Hepatic stellate cell (primary cell): ENCODE data around the gene DNAJB2.
"Not testable (repeated sequence)": the region's sequence is repeated elsewhere in the genome, so short reads cannot be mapped to it uniquely, and the experiment has no call there.

ENCODE experiments used
- DNase-seq: peaks from one replicate; pipeline ENCODE4 v3.0.0; 2011; ENCODE audit warnings: low spot score

Gene DNAJB2

GRCh38 chr2:219285373-219285735 lies 6.2 kb downstream of the DNAJB2 start:
- no peak for DNase-seq

DNA sequence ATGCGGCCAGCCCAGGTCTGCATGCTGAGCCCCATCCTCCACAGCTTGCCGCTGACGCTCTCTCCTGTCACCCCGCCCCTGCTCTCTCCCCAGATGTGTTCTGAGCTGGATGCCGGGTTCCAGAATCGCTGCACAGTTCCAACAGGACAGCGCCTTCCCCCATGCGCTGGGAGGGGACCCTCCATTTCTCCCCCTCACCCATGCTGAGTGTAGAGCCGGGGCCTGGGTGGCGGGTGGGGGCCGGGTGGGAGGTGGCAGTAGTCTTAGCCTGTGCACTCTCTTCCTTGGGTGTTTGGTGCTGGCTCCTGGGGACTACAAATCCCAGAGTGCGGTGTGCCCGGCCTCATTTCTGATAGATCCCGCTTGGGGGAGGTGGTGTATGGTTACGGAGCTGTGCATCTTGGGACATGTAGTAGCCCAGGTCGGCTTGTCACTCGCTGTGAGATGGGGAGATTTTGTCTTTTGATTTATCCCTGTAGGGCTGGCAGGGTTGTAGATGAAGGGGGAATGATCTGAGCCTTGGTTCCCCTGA lies 6.8 kb downstream of the DNAJB2 start:
- DNase-seq, result no peak

GRCh38 chr2:219286436-219287115 lies 7.4 kb downstream of the DNAJB2 start:
- no peak for DNase-seq

DNA sequence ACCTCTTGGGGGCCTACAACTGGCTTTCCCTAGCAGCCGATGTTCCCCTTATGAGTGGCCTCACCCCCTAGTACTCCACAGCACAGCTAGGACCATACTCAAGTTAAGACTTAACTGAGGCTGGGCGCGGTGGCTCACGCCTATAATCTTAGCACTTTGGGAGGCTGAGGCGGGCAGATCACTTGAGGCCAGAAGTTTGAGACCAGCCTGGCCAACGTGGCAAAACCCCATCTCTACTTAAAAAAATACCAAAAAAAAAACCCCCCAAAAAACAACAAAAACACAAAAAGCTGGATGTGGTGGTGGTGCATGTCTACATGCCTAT lies 7.9 kb downstream of the DNAJB2 start:
- not testable (repeated sequence) for DNase-seq

- no peak for DNase-seq
Observed at GRCh38 chr2:219287580-219288265, 8.6 kb downstream of the DNAJB2 start.

DNA sequence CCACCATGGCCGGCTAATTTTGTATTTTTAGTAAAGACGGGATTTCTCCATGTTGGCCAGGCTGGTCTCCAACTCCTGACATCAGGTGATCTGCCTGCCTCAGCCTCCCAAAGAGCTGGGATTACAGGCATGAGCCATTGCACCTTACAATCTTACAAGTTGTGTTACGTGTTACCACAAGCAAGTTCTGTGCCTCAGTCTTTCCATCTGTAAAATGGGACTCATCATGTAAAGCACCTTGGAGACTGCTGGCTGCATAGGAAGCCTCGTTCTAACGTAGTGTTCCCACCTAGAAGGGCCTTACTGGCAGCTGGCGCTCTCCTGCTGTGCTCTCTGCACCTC lies 10.0 kb downstream of the DNAJB2 start:
- DNase-seq, result no peak

DNA sequence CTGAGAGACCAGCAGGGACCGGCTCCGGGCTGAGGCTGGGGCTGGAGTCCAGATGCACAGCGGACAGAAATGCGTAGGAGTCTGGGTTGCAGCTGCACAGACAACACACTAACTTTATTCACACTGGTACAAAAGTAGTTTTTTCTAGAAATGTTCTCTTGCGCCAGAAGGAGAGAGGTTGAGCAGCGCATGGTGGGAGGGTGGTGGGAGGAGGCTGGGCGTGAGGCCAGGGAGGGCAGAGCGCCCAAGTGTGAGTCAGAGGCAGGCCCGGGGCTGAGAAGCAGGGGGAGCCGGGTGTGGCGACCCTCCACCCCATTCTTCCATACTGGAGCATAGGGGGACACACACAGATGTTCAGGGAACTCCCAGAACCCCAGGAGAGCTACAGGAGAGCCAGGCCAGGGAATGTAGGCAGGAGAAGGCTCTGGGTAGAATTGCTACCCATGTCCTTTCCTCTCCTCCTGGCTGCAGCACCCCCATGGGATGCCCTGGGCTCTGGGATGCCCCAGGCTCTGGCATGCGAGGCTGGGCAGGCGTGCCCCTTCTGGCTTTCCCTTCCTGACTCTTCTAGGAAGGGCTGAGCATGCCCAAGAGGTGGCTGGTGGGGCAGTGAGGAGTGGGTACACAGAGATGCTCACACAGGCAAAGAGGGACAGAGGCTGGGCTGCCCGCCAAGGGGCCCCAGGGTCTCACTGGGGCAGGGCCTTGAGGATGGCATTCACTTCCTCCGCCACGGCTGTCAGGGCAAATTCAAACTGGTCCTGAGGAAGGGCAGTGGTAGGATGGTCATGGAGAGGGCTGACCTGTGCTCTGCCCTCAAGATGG lies 10.6 kb downstream of the DNAJB2 start:
- peak; percentile 90 for DNase-seq

GRCh38 chr2:219290381-219291171 lies 11.4 kb downstream of the DNAJB2 start:
- DNase-seq, result no peak

DNA sequence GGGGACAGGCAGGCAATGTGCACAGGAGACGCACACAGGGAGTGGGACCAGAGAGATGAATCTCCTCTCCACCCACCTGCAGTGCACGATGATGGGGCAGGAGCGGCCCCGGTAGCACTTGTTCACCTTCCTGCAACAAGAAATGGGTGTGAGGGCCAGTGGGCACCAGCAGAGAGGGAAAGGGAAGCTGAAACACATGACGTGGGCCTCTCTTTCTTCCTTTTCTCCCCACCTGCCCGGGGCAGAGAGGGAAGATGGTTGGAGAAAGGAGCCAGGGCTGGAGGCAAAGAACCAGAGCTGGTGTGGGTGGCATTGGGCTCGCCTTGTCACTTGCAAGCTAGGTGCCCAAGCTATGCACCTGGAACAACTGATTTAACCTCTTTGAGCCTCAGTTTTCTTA lies 12.2 kb downstream of the DNAJB2 start:
- DNase-seq, result no peak

- no peak for DNase-seq
Observed at GRCh38 chr2:219291910-219292490, 12.8 kb downstream of the DNAJB2 start.

GRCh38 chr2:219292616-219293015 lies 13.4 kb downstream of the DNAJB2 start:
- no peak for DNase-seq

DNA sequence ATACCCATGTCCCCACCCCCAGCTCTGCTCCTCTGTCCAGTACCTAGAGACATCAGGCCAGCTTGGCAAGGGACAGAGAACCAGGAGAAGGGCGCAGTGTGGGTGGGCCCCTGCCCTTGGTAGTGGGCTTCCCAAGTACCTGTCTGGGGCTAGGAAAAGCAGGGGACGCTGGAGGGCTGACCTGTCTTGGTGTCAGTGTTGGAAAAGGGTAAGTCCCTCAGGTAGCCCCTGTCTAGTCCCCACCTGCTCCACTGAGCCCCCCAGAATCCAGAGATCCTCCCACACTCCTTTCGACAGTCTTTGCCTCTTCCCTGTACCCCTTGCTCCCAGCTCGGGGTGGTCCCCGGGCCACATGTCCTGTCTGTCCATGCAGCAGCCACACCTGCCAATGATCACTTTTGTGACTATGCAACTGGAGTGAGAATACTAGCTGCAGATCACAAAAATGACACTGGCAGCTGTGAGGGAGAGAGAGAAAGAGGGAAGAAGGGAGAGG lies 14.6 kb downstream of the DNAJB2 start:
- DNase-seq, result no peak

DNA sequence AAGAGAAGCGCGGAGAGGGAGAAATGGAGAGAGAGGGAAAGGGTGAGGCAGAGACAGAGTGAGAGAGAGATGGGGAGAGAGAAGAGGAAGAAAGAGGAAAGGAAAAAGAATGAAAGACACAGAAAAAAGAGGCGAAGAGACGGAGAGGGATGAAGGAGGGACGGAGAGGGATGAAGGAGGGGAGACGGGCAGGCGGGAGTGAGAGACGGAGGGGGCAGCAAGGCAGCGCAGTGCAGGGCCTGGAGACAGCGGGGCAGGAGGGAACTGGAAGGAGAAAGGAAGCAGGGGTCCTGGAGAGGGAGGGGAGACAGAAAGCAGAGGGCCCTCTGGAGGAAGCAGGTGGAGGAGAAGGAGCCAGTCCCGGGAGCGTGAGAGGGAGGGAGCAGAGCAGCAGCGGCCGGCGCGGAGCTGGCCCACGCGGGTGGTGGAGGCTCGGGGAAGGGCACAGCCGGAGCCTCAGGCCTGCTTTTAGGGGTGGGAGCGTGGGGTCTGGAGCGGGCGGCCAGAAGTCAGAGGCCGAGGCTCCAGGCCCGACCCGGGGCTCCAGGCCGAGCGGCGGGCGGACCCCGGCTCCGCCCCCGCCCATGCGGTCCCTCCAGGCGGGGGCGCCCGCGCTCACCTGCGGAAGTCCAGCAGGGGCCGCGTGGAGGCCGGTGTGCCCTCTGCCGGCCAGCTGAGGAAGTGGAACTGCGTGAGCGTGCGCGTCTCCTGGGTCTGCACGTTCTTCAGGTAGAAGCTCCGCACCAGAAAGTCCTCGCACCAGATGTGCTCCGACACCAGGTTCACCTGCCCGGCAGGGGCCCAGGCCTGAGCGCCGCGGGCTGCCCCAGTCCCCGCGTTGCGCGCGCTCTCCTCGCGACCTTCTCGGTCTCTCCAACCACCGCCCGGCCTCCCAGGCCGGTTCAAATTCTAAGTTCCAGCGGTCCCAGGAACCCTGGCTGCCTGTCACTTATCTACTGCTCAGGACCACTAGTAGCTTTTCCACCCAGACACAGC lies 15.5 kb downstream of the DNAJB2 start:
- peak; percentile 96 for DNase-seq

DNA sequence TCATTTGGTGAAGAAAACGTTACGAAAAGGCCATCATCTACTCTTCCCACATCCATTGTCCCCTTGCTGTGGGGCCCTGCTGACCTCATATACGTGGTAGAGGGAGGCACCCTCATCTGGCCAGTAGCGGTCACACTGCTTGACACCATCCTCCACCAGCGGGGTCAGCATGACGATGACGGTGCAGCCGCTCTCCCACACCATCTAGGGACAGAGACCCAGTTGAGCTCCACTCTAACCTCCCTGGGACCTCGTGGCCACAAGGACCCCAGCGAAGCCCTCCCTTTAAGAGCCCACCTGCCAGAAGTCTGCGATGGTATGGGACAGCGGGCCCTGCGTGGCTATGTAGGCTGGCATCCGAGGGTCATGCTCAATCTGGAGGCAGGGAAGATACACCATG lies 17.0 kb downstream of the DNAJB2 start:
- DNase-seq, result no peak

- no peak for DNase-seq
Observed at GRCh38 chr2:219296631-219297391, 17.6 kb downstream of the DNAJB2 start.

DNA sequence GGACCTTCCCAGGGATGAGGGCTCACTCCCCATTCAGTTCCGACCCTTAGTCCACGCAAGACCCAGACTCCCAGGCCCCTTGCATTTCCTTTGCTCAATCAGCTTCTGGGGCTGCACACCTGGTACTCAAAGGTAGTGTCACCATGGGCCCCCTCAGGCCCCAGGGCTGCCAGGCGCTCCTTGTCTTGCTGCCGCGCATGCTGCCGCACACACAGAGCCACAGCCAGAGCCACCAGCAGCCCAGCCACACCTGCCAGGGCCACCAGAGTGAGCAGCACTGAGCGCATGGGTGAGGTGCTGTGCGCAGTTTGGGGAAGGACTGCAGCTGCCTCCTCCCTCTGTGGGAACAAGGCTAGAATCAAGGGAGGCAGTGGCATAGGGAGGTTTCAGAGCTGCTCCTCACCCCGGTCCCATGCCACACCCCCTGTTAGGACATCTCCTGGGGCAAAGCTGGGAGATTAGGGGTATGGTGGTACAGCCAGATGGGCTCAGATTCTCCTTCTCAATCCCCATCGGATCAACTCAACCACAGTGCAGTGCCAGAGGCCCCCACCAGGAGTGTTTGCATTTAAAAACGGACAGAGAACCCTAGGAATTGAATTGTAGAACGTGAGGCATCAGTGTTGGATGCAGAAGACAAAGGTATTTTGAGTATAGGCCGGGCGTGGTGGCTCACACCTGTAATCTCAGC lies 18.7 kb downstream of the DNAJB2 start:
- peak; percentile 53 for DNase-seq

DNA sequence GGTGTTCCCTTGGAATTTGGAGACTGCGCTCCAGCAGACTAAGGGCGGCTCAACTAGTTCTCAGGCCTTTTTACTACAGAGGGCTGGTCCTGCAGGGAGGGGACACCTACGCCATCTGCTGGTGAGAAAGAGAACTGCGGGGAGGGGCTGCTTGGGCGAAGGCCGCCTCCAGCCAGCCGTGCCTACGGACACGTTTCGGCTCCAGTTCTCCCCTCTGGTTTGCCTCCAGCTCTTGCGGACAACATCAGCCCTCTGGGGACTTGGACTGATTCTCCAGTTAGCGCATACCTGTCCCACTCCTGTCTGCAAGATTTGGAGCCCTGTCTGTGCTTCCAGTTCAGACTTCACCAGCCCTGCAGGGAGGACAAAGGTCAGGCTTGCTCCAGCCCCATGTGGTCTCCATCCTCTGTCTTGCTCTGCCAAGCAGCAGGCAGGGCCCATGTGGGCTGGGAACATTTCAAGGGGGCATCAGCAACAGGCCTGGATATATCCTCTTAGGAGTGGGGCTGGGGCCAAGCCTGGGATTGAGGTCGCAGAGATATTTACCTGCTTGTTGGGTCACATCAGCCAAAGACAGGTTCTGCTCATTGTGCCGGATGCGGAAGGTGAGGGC lies 19.7 kb downstream of the DNAJB2 start:
- peak; percentile 94 for DNase-seq

DNA sequence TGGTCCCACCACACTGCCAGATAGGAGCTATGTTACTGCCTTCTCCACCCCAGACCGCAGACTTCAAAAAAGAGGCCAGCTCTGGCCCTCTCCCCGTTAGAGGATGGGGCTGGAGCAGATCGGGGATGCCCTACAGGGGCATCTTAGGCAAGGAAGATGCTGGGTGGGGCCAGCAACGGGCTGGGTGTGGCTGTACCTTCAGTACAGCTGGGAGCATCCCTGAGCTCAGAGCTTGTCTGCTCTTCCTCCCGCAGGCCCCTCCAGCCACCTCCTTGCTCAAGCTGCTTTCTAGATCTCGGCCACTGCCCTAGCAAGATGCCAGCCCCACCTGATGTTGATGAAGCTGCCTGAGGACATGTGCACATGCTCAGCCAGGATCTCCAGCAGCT lies 20.2 kb downstream of the DNAJB2 start:
- DNase-seq, result no peak

DNA sequence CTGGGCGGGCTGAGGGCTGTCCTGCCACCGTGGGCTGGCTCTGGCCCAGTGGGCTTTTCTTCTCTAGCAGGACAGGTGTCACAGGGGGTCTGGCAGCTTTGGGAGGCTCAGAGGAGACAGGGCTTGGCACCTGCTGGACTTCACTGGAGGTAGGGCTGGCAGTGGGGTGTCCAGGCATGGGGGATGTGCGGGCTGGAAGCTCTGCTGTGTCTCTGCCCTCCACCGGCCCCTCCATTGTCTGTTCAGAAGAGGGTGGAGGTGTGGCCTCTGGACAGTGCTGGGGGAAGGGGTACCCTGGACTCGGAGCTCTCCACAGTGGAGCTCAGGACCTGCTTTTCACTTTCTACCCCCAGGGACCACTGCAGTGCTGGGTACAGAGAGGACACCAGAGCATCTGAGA lies 20.9 kb downstream of the DNAJB2 start:
- no peak for DNase-seq
